Stimulated activated CD8-positive, alpha-beta memory T cell treated with anti-CD3 and anti-CD28 coated beads, Interleukin-12 subunit alpha, Interleukin-12 subunit beta, amount 100 ng/mL, for 1 hour (primary cell): ENCODE results near the gene ZNF557.
"Not testable (repeated sequence)": the region's sequence is repeated elsewhere in the genome, so short reads cannot be mapped to it uniquely, and the experiment has no call there.

Experiments used
- DNase-seq: peaks from one replicate; pipeline ENCODE4 v3.0.0-alpha.2; 2020; ENCODE audit warnings: low read depth

The ZNF557 gene

GRCh38 chr19:7069042-7069903 lies at the start of gene ZNF557:
Gene ZNF557, plus strand, starts transcription at chr19:7069703. Its CDS starts 5,372 bp downstream, at chr19:7075075.
- DNase-seq, result peak; percentile 98

- not testable (repeated sequence) for DNase-seq
These were observed 48.2 kb upstream of the ZNF557 start, which contains the start of gene MBD3L2B for GRCh38 chr19:7021331-7021730. Gene MBD3L2B, minus strand, starts transcription at chr19:7021431. Its CDS starts 34 bp downstream, at chr19:7021397.

GRCh38 chr19:7028790-7029189 lies 40.7 kb upstream of the ZNF557 start:
- DNase-seq, result not testable (repeated sequence)

DNA sequence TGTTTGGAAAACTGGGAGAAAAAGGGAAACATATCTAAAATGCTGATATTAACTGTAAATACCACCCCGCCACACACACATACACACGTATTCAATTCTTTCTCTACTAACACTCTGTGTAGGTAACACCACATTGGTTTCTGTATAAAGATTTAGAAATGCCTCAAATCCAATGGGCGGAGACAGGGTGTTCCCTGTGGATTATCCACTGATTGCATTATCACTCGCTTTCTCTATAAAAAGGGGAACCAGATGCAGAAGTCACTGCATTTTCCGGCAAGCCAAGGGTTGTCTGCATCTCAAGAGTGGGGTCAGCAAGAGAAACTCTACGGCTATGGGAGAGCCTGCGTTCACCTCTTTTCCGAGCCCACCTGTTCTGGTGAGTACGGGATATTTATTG lies 39.2 kb upstream of the ZNF557 start, which contains the start of gene MBD3L5:
TSS of gene MBD3L5 (plus strand) at position 301 of the 400 bp plus-strand sequence. CDS start at position 335, 34 bp downstream.
- DNase-seq, result not testable (repeated sequence)

DNA sequence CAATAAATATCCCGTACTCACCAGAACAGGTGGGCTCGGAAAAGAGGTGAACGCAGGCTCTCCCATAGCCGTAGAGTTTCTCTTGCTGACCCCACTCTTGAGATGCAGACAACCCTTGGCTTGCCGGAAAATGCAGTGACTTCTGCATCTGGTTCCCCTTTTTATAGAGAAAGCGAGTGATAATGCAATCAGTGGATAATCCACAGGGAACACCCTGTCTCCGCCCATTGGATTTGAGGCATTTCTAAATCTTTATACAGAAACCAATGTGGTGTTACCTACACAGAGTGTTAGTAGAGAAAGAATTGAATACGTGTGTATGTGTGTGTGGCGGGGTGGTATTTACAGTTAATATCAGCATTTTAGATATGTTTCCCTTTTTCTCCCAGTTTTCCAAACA lies 29.4 kb upstream of the ZNF557 start, which contains the start of gene MBD3L4:
TSS of gene MBD3L4 (minus strand) at position 101 of the 400 bp plus-strand sequence. CDS start at position 66, 35 bp downstream.
- not testable (repeated sequence) for DNase-seq

DNA sequence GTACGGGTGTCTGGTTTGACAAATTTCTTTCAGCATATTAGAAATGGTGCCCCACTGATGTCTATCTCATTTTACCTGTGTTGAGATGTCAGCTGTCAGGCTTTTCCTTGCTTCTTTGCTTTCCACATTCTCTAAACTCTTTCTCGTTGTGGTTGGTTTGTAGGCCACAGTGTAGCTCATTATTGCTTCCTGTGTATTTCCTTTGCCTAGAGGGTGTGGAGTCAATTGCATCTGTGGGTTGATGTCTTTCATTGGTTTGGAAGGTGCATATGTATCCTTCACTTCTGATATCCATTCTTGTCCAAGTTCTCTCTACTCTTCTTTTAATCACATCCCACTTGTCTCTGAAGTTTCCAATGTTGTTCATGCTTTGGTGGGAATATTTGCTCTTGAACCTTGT lies 27.9 kb upstream of the ZNF557 start:
- not testable (repeated sequence) for DNase-seq

- not testable (repeated sequence) for DNase-seq
These were observed 20.5 kb upstream of the ZNF557 start, which contains the start of gene MBD3L2 for GRCh38 chr19:7049021-7049420. Gene MBD3L2, plus strand, starts transcription at chr19:7049321. Its CDS starts 53 bp downstream, at chr19:7049374.

- DNase-seq, result not testable (repeated sequence)
These were observed 18.1 kb upstream of the ZNF557 start for GRCh38 chr19:7051421-7051820.

DNA sequence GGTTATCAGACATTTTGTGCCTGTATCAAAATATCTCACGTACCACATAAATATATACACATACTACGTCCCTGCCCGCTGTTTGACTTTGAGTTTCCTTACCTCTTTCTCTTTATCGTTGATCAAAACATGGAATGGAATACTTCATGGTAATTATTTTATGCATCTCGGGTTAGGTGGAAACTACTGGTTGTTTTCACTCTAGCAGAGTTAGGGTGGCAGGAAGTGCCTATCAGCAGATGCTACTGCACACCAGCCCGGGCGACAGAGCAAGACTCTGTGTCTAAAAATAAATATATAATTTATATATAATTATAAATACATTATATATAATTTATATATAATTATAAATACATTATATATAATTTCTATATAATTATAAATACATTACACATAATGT lies 16.6 kb upstream of the ZNF557 start:
- not testable (repeated sequence) for DNase-seq

- not testable (repeated sequence) for DNase-seq
These were observed 14.7 kb upstream of the ZNF557 start for GRCh38 chr19:7054635-7055368.

- not testable (repeated sequence) for DNase-seq
These were observed 13.8 kb upstream of the ZNF557 start for GRCh38 chr19:7055679-7056078.

DNA sequence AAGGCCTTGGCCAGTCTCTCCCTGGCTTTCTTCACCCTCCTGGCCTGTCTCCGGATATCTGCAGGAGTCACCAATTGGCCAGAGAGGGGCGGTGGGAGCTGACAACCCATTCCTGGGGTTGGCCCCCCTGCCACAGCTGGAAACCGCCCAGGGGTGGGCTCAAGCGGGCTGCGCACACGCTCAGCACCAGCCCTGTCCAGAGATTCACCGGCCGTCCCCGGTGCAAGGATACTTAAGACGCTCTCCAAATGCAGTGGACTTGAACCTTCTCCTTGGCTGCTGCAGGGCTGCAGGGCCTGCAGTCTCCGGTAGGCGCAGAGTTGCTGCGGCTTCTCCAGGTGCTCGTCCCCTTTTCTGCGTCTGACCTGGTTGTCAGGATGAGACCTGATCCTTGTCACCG lies 13.1 kb upstream of the ZNF557 start:
- not testable (repeated sequence) for DNase-seq

- not testable (repeated sequence) for DNase-seq
These were observed 10.9 kb upstream of the ZNF557 start, which contains the start of gene MBD3L3 for GRCh38 chr19:7058576-7058975. Gene MBD3L3, minus strand, starts transcription at chr19:7058676. Its CDS starts 71 bp downstream, at chr19:7058605.

DNA sequence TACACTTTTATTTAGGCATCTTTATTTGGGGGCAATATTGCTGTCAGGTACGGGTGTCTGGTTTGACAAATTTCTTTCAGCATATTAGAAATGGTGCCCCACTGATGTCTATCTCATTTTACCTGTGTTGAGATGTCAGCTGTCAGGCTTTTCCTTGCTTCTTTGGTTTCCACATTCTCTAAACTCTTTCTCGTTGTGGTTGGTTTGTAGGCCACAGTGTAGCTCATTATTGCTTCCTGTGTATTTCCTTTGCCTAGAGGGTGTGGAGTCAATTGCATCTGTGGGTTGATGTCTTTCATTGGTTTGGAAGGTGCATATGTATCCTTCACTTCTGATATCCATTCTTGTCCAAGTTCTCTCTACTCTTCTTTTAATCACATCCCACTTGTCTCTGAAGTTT lies 9.5 kb upstream of the ZNF557 start:
- not testable (repeated sequence) for DNase-seq

GRCh38 chr19:7063339-7063738 lies 6.2 kb upstream of the ZNF557 start:
- no peak for DNase-seq

- DNase-seq, result no peak
These were observed 5.6 kb upstream of the ZNF557 start for GRCh38 chr19:7063764-7064418.

- not testable (repeated sequence) for DNase-seq
These were observed 2.4 kb upstream of the ZNF557 start for GRCh38 chr19:7067122-7067521.

DNA sequence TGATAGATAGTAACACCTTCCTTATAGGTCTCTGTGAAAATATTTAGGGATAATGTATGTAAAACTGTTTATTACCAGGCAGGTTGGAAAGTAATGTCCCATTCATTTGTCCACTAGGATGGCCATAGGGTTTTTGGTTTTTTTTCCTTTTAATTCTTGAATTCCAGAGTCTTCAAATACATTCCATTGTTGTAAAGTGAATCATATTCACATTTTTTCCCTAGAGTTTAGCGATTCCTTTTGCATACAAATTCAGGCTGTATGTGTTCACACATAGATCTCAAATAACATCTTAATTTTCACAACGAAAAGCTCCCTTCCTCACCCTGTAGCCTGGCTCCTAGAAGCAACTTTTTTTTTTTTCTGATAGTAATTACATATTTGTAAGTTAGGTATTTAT lies 1.8 kb upstream of the ZNF557 start:
- no peak for DNase-seq

- DNase-seq, result no peak
These were observed 904 bp upstream of the ZNF557 start for GRCh38 chr19:7068599-7068998.

GRCh38 chr19:7069904-7070226 lies 362 bp downstream of the ZNF557 start:
- DNase-seq, result no peak

GRCh38 chr19:7072541-7072940 lies 3.0 kb downstream of the ZNF557 start:
- DNase-seq, result no peak
